ENCODE measurements around the gene KISS1.

KISS1 gene

GRCh38 chr1:204206121-204206520 is 9.8 kb upstream of the KISS1 start:
- intact Hi-C loops (cut with DNase I; ENCODE audit: low total_unique reads): loop anchor here (5.0 kb wide), 1 partner anchor 44 kb away; no protein-coding TSS in a partner anchor
- Histone ChIP-seq H3K9me3 (no peaks in the 10 kb centered on the region), H3K27ac (no peak overlapping the region), H3K36me3 (no peaks in the 10 kb centered on the region), H3K27me3 (peaks cover 0 to 41% of the 10 kb centered on the region in 2 donors), H3K4me3 (no peak overlapping the region), H3K4me1 (peaks cover 0 to 5% (median 2%) of the 10 kb centered on the region in 4 donors)
- no peak for TF ChIP-seq CTCF (IDR thresholded peaks at IDR 0.05)
- no peak for DNase-seq

DNA sequence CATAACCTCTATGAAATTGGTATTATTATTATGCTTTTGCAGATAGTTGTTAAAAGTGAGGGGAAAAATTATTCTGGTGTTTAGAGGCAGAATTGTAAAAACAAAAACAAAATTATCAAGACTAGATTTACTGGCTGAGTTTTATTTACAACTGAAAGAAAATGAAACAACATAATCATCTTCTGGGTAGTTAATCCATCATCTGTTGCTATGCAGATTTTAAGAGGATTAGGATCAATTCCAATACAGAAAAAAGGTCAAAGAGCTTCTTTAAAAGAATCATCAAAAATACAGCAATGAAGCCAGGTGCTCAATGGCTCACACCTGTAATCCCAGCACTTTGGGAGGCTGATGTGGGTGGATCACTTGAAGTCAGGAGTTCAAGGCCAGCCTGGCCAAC is 9.2 kb upstream of the KISS1 start:
- Histone ChIP-seq H3K4me3 (no peak overlapping the region), H3K4me1 (peaks cover 0 to 5% (median 2%) of the 10 kb centered on the region in 4 donors), H3K9me3 (no peaks in the 10 kb centered on the region), H3K27me3 (peaks cover 0 to 47% of the 10 kb centered on the region in 2 donors), H3K27ac (no peak overlapping the region), H3K36me3 (no peaks in the 10 kb centered on the region)
- DNase-seq: no peak
- intact Hi-C loops (cut with DNase I; ENCODE audit: low total_unique reads): loop anchor here (5.0 kb wide), 1 partner anchor 43 kb away; no protein-coding TSS in a partner anchor
- TF ChIP-seq CTCF (IDR thresholded peaks at IDR 0.05): no peak

GRCh38 chr1:204204944-204205343 is 8.7 kb upstream of the KISS1 start:
- intact Hi-C loops (cut with DNase I; ENCODE audit: low total_unique reads): loop anchor here (5.0 kb wide), 1 partner anchor 43 kb away; no protein-coding TSS in a partner anchor
- peaks cover 0 to 50% of the 10 kb centered on the region in 2 donors for H3K27me3 ChIP-seq
- no peak for TF ChIP-seq CTCF (IDR thresholded peaks at IDR 0.05)

GRCh38 chr1:204203206-204203767 is 7.0 kb upstream of the KISS1 start:
- TF ChIP-seq CTCF (IDR thresholded peaks at IDR 0.05): no peak

More at GRCh38 chr1:204204944-204205343, 8.7 kb upstream of the KISS1 start:
- H3K9me3 ChIP-seq: no peaks in the 10 kb centered on the region
- H3K4me1 ChIP-seq: peaks cover 0 to 5% (median 2%) of the 10 kb centered on the region in 4 donors
- H3K36me3 ChIP-seq: no peaks in the 10 kb centered on the region
- no peak for DNase-seq
- H3K4me3 ChIP-seq: no peak overlapping the region
- H3K27ac ChIP-seq: no peak overlapping the region

DNA sequence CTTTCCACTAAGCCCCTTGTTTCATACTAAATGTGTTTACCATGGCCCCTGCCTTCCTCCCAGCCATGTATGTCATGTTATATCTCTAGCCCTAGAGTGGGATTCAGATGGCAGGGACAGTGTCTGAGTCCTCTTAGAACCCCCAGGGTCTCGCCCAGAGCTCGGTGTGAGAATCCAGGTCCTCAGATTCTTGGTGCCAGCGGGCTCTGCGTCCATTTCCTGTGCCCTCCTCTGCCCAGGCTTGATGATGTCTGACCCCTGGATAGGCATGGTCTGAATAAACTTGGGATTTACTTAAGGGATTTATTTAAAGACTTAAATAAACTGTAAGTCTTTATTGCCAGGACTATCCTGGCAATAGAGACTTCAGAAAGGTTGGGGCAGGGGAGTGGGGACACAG is 6.2 kb upstream of the KISS1 start:
- no peak overlapping the region for H3K27ac ChIP-seq
- H3K9me3 ChIP-seq: no peaks in the 10 kb centered on the region
- TF ChIP-seq CTCF (IDR thresholded peaks at IDR 0.05): no peak
- H3K4me3 ChIP-seq: no peak overlapping the region
- intact Hi-C loops (cut with DNase I; ENCODE audit: low total_unique reads): no loop called here
- peaks cover 0 to 69% of the 10 kb centered on the region in 2 donors for H3K27me3 ChIP-seq
- peak in 1 of 2 donors; percentile 35 for DNase-seq
- H3K4me1 ChIP-seq: peaks cover 0 to 5% (median 2%) of the 10 kb centered on the region in 4 donors
- no peaks in the 10 kb centered on the region for H3K36me3 ChIP-seq

More at GRCh38 chr1:204203206-204203767, 7.0 kb upstream of the KISS1 start:
- Histone ChIP-seq H3K4me3 (no peak overlapping the region), H3K9me3 (no peaks in the 10 kb centered on the region), H3K4me1 (peaks cover 0 to 5% (median 2%) of the 10 kb centered on the region in 4 donors), H3K36me3 (no peaks in the 10 kb centered on the region), H3K27ac (no peak overlapping the region), H3K27me3 (peaks cover 0 to 65% of the 10 kb centered on the region in 2 donors)
- intact Hi-C loops (cut with DNase I; ENCODE audit: low total_unique reads): no loop called here
- peak in 1 of 2 donors; percentile 35 for DNase-seq

Measured in tibial artery (tissue), 4 donors.